Loucy (cell line): Measurements from ENCODE around the gene LYRM2.

ENCODE experiments used
- H2AFZ ChIP-seq: fragments of 200-600 bp; sonication (generic); 2 replicates; pipeline ENCODE4 v1.6.0; 2016; ENCODE audit warnings: antibody characterized with exemption, mild to moderate bottlenecking, low read length, moderate library complexity
- H3F3A ChIP-seq: fragments of 200-600 bp; 2 replicates; pipeline ENCODE4 v1.6.0; 2016; ENCODE audit warnings: antibody characterized with exemption, low read depth, mild to moderate bottlenecking
- H3K27me3 ChIP-seq: fragments of 200-600 bp; sonication (generic); 2 replicates; pipeline ENCODE4 v1.6.1; 2014; ENCODE audit warnings: low read length, mild to moderate bottlenecking; ENCODE audit not compliant: insufficient read depth, poor library complexity, severe bottlenecking
- H3K36me3 ChIP-seq: fragments of 200-600 bp; sonication (generic); 2 replicates; pipeline ENCODE4 v1.6.1; 2016; ENCODE audit warnings: low read length; ENCODE audit not compliant: insufficient read depth
- H3K4me1 ChIP-seq: fragments of 200-600 bp; sonication (generic); 2 replicates; pipeline ENCODE4 v1.5.1; 2014; ENCODE audit warnings: low read length, mild to moderate bottlenecking; ENCODE audit not compliant: insufficient read depth, poor library complexity, severe bottlenecking
- H3K4me2 ChIP-seq: fragments of 200-600 bp; sonication (generic); 2 replicates; pipeline ENCODE4 v1.6.0; 2014; ENCODE audit warnings: antibody characterized with exemption, low read length, low read depth, mild to moderate bottlenecking; ENCODE audit not compliant: poor library complexity, severe bottlenecking
- H3K4me3 ChIP-seq: fragments of 200-600 bp; sonication (generic); 2 replicates; pipeline ENCODE4 v1.5.1; 2014; ENCODE audit warnings: low read length, mild to moderate bottlenecking, mixed read lengths; ENCODE audit not compliant: poor library complexity, severe bottlenecking
- H3K79me2 ChIP-seq: fragments of 200-600 bp; sonication (generic); 2 replicates; pipeline ENCODE4 v1.6.1; 2014; ENCODE audit warnings: low read length; ENCODE audit not compliant: insufficient read depth
- H3K9ac ChIP-seq: fragments of 200-600 bp; sonication (generic); 2 replicates; pipeline ENCODE4 v1.6.0; 2014; ENCODE audit warnings: mild to moderate bottlenecking, low read depth, low read length, moderate library complexity; ENCODE audit not compliant: poor library complexity, severe bottlenecking
- H3K9me2 ChIP-seq: fragments of 200-600 bp; sonication (generic); replicated peaks from 2 replicates; pipeline ENCODE4 v1.6.1; 2016; ENCODE audit warnings: low read depth, low read length, mixed read lengths
- H3K9me3 ChIP-seq: fragments of 200-600 bp; sonication (generic); 2 replicates; pipeline ENCODE4 v1.6.1; 2014; ENCODE audit warnings: mild to moderate bottlenecking, antibody characterized with exemption, low read length, low read depth; ENCODE audit not compliant: insufficient read depth
- H4K20me1 ChIP-seq: fragments of 200-600 bp; sonication (generic); 2 replicates; pipeline ENCODE4 v1.6.0; 2014; ENCODE audit warnings: antibody characterized with exemption, low read length, mild to moderate bottlenecking; ENCODE audit not compliant: insufficient read depth, poor library complexity, severe bottlenecking
- CTCF ChIP-seq: fragments of 200-600 bp; sonication (generic); conservative IDR thresholded peaks from 2 replicates; pipeline ENCODE4 v1.5.1; 2014; ENCODE audit warnings: mild to moderate bottlenecking, antibody characterized with exemption, low read length
- EZH2phosphoT487 ChIP-seq: fragments of 200-600 bp; IDR thresholded peaks from 2 replicates; pipeline ENCODE4 v1.6.1; 2018; ENCODE audit warnings: antibody characterized with exemption, mild to moderate bottlenecking, moderate library complexity, borderline replicate concordance

Gene LYRM2

GRCh38 chr6:89610149-89610642 is 28.4 kb downstream of the LYRM2 start:
- peaks cover 8% of the 10 kb centered on the region for H3K4me1 ChIP-seq
- H3K4me3 ChIP-seq = no peak overlapping the region
- H3K27me3 ChIP-seq = no peaks in the 10 kb centered on the region
- no peak overlapping the region for H3K4me2 ChIP-seq
- H3K9me2 ChIP-seq = no peaks in the 10 kb centered on the region
- H2AFZ ChIP-seq = no peak overlapping the region
- H3K79me2 ChIP-seq = no peaks in the 10 kb centered on the region
- H4K20me1 ChIP-seq = no peaks in the 10 kb centered on the region
- no peaks in the 10 kb centered on the region for H3K9me3 ChIP-seq
- no peak for TF ChIP-seq EZH2phosphoT487
- TF ChIP-seq CTCF = peak; percentile 96
- H3K36me3 ChIP-seq = no peaks in the 10 kb centered on the region
- no peak overlapping the region for H3K9ac ChIP-seq
- no peaks in the 10 kb centered on the region for H3F3A ChIP-seq

- Histone ChIP-seq H4K20me1 (no peaks in the 10 kb centered on the region), H3K9me3 (no peaks in the 10 kb centered on the region), H3K4me1 (no peaks in the 10 kb centered on the region), H2AFZ (no peak overlapping the region), H3K4me2 (no peak overlapping the region), H3K9ac (no peak overlapping the region), H3K27me3 (no peaks in the 10 kb centered on the region), H3K36me3 (no peaks in the 10 kb centered on the region), H3K9me2 (no peaks in the 10 kb centered on the region), H3K4me3 (no peak overlapping the region), H3F3A (no peaks in the 10 kb centered on the region), H3K79me2 (no peaks in the 10 kb centered on the region)
- TF ChIP-seq EZH2phosphoT487 = no peak
- TF ChIP-seq CTCF = no peak
Measured at GRCh38 chr6:89605861-89606260, 32.7 kb downstream of the LYRM2 start.

- Histone ChIP-seq H3K79me2 (no peaks in the 10 kb centered on the region), H3K27me3 (no peaks in the 10 kb centered on the region), H3K9ac (no peak overlapping the region), H3F3A (no peaks in the 10 kb centered on the region), H3K36me3 (no peaks in the 10 kb centered on the region), H3K4me2 (no peak overlapping the region), H3K9me3 (no peaks in the 10 kb centered on the region), H2AFZ (no peak overlapping the region), H3K4me1 (no peaks in the 10 kb centered on the region), H3K9me2 (no peaks in the 10 kb centered on the region), H3K4me3 (no peak overlapping the region), H4K20me1 (no peaks in the 10 kb centered on the region)
- no peak for TF ChIP-seq CTCF
- TF ChIP-seq EZH2phosphoT487 = no peak
Measured at GRCh38 chr6:89604653-89605052, 33.9 kb downstream of the LYRM2 start.
